ENCODE data around the gene NACC2. TPM values are rescaled to one million over a fixed set of nuclear protein-coding genes. Genes with fewer than 3 reads are reported as not detected.

The NACC2 gene
- total RNA-seq, 4 donors from 2014 or later, result 15.0 to 35.2 (median 20.7) TPM

GRCh38 chr9:136088939-136089696 lies 6.0 kb downstream of the NACC2 start:
- TF ChIP-seq, protein P1, sequence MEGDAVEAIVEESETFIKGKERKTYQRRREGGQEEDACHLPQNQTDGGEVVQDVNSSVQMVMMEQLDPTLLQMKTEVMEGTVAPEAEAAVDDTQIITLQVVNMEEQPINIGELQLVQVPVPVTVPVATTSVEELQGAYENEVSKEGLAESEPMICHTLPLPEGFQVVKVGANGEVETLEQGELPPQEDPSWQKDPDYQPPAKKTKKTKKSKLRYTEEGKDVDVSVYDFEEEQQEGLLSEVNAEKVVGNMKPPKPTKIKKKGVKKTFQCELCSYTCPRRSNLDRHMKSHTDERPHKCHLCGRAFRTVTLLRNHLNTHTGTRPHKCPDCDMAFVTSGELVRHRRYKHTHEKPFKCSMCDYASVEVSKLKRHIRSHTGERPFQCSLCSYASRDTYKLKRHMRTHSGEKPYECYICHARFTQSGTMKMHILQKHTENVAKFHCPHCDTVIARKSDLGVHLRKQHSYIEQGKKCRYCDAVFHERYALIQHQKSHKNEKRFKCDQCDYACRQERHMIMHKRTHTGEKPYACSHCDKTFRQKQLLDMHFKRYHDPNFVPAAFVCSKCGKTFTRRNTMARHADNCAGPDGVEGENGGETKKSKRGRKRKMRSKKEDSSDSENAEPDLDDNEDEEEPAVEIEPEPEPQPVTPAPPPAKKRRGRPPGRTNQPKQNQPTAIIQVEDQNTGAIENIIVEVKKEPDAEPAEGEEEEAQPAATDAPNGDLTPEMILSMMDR (IDR thresholded peaks at IDR 0.05; ENCODE audit: low read depth), result no peak

DNA sequence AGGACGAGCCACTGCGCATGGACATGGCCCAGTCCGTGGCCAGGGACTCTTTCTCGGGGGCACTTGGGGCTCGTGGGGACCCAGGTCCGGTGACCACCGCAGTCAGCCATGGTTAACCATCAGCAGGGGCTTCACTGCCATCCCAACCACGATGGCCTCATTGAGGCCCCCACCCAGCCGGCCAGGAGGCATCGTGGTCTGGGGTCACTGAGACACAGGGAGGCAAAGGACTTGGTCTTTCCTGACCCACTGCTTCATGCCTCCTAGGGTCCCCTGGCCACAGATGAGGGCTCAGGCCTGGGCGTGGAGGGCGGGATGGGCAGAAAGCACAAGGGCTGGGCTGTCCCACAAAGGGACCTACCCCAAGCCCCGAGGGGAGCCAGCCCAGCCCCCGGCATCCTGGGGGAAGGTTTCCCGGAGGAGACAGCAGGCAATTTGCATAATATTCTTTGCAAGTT lies 6.6 kb downstream of the NACC2 start:
- TF ChIP-seq, protein P1 (IDR thresholded peaks at IDR 0.05; ENCODE audit: low read depth), result no peak

DNA sequence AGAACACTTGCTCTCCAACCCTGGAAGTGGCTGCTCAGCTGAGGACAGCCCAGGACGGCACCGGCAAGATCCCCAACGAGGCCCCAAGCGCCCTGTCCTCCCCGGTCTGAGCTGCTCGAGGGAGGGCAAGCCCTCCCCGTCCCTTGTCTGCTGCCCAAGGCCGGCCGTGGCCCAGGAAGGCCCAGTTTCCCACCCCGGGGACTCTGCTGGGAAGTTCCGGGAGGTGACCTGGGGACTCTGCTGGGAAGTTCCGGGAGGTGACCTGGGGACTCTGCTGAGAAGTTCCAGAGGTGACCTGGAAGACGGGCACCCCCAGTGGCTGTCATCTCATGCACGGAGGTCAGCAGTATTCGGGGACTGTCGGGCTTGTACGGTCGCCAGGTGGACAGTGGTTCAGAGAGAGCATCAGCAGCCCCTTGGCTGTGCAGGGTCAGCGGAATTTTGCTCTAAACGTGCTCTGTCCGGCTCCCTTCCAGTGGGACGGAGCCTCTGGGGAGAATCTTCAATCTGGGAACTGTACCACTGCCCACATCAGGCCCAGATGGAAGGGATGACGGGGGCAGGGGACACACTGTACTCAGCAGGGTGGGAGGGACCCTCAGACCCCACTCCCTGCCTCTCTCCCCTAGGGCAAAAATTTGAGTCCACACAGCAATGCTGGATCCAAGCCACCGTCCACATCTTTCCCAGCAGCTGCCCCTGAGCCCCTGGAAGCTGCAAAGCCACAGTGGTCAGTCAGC lies 7.2 kb downstream of the NACC2 start:
- TF ChIP-seq, protein P1 (IDR thresholded peaks at IDR 0.05; ENCODE audit: low read depth), result no peak

DNA sequence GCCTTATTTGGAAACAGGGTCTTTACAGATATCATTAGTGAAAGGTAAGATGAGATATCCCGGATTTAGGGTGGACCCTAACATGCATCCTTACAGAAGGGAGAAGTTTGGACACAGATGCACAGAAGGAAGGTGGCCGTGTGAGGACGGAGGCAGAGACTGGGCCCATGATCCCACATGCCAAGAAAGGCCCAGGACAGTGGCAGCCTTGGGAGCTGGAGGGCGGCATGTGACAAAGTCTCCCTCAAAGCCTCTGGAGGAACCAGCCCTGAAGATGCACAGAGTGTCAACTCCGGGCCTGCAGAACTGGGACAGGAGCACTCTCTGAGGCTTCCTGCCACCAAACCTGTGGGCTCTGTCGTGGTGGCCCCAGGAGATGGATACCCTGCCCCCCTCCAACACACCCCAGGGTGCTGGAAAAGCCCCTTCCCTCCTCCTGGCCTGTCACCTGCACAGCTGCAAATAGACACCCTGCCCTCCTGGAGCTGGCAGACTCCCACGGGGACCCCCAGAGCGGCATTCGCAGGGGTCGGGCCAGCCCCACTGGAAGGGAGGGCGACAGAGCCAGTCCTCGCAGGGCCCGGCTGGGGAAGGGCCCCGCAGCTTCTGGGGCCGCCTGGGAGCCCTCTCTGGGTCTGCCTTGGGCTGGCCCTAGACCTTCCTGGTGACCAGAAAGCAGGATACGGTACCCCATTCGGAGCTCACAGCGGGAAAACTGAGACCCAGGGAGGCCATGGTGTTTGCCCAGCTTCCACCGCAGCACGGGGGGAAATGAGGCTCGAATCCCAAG lies 7.9 kb downstream of the NACC2 start:
- TF ChIP-seq, protein P1 (IDR thresholded peaks at IDR 0.05; ENCODE audit: low read depth), result no peak

- TF ChIP-seq, protein P1 (IDR thresholded peaks at IDR 0.05; ENCODE audit: low read depth), result no peak
Measured at GRCh38 chr9:136086213-136086881, 8.7 kb downstream of the NACC2 start.

DNA sequence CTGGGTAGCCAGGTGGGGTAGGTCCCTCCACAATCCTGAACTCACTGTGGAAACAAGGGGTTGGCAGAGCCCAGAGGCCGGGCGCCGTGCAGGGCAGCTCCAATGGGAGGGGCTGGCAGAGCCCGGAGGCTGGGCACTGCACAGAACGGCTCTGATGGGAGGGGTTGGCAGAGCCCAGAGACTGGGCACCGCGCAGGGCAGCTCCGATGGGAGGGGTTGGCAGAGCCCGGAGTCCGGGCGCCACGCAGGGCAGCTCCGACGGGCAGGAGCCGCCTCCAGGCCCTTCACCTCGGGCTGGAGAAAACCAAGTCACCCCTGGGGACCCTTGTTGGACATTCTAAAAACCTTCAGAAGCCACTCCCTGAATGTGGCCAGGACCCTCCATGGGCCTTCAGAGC lies 9.3 kb downstream of the NACC2 start:
- TF ChIP-seq, protein P1 (IDR thresholded peaks at IDR 0.05; ENCODE audit: low read depth), result no peak
